HG02840 (cell line): ENCODE data around the gene ASS1.

Experiments
- ATAC-seq: cut with Tn5 transposase; IDR thresholded peaks from one replicate; pipeline ENCODE4 v1.9.1; 2021; ENCODE audit warnings: mild to moderate bottlenecking, moderate library complexity, moderate number of reproducible peaks; ENCODE audit not compliant: unreplicated experiment, low FRiP score

The ASS1 gene

DNA sequence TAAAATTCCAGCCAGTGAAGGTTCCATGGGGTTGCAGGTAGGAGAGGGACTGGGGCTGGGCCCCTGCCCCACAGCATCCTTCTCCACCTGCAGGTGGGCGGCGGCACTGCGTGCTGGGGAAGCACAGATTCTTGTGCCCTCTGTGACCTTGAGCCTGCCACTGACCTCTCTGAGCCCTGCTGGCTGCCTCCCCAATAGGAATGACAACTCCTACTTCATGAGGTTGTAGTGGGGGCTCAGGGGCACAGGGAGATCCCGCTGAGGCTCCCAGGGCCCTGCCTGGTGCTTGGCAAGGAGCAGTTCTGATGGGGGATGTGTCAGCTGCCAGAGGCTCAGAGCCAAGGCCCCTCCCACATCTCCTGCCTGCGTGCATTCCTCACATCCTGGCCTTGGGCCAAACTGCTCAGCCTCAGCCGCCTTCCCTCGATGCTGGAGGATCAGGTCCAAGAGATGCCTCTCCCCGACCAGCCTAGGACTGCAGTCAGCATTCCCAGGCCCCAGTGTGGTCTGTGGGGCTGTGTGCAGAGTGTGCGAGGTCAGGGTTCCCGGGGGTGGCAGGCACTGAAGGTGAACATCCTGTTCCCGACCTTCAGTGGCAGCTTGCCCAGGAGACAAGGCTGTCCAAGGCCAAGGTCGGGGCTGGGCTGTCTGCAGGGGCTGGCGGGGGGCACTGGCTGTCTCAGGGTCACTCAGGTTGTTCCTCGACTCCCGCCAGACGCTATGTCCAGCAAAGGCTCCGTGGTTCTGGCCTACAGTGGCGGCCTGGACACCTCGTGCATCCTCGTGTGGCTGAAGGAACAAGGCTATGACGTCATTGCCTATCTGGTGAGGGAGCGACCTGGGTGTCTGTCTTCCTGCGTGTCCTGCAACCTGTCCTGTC, 7.0 kb downstream of the ASS1 start:
- ATAC-seq: no peak

DNA sequence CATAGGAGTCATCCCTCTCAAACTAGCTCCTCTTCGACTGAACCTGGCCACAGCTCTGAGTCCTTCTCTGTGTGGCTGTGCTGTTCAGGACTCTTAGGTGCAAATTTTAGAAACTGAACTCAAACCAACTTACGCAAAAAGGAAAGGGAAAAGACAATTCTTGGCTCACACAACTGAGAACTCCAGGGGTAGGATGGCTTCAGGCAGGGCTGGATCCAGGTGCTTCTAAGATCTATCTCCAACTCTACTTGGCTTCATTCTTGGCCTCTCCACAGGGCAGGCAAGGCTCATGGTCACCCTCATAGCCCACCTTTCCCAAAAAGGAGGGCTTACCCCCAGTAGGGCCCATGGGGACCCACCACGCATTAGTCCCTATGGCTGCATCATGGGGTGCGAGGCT, 8.1 kb downstream of the ASS1 start:
- ATAC-seq: no peak

DNA sequence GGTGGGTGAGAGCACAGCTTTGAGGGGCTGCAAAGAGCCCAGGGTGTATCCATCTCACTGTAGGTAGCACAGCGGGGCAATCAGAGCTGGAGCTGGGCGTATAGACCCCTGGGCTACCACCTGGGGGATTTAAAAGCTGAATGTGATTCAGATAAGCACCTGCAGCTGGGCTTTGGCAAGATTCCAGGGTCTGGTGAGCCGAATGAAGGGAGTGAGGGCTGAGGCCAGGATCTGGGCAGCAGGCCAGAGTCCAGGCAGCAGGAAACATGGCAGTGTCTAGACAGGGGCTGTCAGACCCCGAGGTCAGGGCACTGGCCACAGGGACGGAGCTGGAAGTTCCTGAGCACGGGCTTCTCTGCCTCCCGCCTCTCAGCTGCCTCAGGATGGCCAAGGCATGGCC, 8.7 kb downstream of the ASS1 start:
- no peak for ATAC-seq

DNA sequence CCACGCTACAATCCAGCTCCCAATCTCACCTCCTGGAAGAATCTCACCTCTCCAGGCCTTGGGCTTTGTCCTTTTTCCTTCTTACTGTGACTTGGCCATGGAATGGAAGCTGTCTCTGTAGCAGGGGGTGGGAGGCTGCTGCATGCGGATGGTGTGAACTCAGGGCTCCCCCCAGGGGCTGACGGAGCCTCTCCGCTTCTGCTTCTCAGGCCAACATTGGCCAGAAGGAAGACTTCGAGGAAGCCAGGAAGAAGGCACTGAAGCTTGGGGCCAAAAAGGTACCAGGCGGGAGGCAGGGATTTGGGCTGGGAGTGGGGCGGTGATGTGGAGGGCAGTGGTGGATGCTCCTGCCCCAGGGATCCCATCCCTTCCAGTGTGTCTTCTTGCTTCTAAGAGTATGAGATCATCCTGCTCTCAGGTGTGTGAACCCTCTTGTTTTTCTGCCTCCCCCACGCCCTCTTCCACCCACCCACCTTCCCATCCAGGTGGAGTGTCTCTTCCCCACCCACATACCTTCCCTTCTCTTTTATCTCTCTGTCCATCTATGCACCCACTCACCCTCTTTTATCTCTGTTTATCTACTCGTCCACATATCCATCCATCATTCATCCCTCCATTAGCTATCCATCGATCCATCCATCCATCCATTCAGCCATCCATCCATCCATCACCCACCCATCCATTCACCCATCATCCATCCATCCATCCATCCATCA, 9.5 kb downstream of the ASS1 start:
- ATAC-seq: no peak

DNA sequence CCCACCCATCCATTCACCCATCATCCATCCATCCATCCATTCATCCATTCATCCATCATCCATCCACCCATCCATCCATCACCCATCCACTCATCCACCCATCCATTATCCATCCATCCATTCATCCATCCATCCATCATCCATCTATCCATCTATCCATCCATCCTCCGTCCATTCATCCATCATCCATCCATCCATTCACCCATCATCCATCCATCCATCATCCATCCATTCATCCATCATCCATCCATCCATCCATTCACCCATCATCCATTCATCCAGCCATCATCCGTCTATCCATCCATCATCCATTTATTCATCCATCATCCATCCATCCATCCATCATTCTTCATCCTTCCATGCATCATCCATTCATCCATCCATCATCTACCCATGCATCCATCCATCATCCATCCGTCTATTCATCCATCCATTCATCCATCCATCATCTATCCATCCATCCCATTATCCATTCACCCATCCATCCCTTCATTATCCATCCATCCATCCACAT, 10.1 kb downstream of the ASS1 start:
- ATAC-seq: no peak

DNA sequence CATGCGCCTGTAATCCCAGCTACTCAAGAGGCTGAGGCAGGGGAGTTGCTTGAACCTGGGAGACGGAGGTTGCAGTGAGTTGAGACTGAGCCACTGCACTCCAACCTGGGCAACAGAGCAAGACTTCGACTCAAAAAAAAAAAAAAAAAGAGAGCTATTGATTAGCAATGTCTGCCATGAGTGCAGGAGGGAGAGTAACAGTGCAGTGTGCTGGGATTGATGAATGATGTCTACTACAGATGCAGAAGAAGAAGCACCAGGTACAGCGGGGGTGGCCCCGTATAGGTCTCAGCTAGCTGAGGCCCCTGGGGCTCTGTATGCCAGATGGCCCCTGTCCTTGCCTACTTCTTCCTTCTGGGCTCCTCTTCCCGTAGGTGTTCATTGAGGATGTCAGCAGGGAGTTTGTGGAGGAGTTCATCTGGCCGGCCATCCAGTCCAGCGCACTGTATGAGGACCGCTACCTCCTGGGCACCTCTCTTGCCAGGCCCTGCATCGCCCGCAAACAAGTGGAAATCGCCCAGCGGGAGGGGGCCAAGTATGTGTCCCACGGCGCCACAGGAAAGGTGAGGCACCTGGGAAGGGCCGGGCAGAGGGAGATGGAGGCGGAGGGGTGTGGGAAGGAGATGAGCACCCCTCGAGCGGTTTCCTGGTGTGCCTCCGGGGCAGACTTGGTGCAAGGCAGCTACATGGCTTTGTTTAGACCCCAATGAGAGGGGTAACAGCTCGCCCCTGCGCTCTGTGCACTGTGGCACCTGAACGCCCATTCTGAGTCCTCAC, 13.5 kb downstream of the ASS1 start:
- ATAC-seq: no peak

DNA sequence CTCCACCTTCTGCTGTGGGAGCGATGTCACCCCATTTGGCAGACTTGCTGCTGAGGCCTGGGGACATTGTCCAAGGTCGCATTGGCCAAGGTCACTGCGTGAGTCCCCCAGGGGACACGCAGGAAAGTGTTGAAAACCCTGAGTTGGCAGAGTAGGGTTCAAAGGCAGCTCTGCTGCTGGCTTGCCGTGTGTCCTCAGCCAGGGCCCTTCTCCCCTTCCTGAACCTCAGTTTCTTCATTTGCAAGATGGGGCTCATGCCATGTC, 14.0 kb downstream of the ASS1 start:
- ATAC-seq: no peak

DNA sequence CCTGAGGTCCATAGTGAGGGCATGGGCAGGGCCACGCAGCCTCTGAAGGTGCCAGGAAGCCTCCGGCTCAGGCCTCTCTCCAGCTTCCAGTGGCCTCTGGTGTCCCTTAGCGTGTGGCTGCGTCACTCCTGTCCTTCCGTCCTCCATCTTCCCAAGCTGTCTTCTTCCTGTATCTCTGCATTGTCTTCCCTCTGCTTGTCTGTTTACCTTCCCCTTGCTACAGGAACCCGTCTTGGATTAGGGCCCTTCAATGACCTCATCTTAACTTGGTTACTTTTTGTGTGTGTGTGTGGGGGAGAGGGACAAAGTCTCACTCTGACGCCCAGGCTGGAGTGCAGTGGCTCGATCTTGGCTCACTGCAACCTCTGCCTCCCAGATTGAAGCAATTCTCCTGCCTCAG, 14.4 kb downstream of the ASS1 start:
- ATAC-seq: no peak

DNA sequence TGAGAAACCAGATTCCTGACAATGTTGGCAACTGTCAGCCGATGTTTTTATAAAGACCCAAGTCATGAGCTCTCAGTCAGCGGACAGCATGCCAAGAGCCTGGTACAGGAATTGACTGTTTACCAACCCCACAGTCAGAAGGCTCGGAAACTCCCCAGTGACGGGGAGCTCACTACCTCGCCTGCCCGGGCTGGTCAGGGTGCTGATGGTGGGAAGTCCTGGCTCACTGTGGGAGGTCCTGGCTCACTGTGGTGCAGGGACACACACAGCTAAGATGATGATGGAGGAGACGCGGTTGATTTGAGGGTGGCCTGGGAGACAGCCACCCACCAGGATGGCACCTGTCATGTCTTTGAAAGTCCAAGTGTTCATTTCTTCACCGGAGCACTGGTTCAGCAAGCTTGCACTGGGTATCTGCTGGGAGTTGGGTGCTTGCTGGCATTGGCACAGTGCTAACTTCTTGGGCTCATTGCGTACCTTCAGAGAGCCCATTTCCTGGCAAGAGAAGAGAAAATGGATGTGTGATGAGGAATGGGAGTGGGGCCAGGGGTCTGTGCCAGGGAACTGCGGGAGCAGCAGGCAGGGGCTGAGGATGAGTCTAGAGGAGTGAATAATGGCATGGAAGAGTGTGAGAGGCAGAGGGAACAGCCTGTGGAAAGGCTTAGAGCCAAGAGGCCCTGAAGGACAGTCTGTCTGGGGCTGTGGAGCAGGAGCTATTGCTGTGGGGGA, 15.3 kb downstream of the ASS1 start:
- ATAC-seq: no peak

DNA sequence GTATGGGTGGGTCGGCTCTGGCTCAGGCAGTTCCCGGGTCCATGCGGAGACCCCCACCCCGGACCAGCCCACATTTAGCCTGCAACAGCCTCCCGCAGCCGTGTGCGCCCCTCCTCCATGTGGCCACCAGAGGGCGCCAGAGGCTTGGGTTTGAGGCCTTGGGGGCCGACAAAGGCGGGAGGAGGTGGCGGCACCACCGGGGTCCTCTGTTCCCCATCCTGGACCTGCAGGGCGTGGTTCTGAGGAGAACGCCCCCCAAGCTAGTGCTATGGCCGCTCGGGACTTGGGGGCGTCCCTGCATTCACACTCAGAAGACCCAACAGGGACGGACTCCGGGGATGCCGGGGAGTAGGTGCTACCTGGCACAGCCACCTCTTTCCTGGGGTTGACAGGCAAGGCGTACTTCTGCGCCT, 16.5 kb downstream of the ASS1 start:
- ATAC-seq: no peak

DNA sequence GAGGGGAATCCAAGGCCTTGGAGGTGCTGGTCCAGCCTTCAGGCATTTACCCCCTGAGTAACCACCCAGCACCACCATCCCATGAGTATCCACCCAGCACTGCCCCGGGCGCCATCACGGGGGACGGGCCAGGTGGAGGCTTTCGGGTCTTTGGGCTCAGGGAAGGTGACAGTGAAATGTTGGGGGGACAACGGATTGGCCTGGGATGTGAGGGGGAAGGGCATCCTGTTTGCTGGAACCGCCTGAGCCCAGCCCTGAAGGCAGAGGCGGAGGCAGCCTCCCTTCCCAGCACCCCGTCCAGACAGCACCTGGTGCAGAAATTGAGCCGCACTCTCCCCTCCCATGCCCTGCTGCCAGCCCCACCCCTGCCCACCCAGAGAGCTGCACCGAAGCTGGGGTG, 17.0 kb downstream of the ASS1 start:
- no peak for ATAC-seq

DNA sequence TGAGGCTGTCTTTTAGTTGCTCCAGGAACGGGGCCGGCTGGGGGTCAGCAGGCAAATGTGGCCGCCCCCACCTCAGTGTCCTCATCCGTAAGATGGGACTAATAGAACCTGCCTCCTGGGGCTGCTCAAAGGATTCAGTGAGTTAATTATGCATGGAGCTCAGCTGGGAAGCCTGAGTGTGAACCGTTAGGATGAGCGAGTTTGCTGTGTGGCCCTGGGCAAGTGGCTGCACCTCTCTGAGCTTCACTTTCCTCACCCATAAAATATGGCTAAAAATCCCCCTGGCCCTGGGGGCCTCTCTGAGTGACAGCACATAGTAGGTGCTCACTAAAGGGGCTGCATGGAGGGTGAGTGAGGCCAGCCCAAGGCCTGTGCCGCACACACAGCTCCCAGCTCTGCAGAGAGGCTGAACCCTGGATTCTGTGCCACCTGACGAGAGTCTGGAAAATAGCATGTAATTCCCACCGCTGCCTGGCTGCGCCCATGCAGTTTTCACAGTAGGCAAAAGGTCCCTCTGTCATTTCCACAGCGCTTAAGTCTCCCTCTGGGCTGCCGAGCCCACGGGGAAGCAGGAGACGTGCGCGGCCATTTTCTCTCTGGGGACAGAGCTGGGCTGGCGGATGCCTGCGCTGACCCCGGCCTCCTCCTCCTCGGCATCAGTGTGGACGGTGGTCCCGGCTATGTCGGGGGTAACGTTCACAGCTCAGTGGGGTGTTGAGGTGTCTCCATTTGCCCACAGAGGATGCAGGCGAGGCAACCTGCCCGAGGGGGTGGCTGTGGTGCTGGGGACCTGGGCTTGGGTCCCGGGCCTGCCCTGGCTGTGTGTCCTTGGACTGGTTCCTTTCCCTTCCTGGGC, 18.2 kb downstream of the ASS1 start:
- no peak for ATAC-seq

DNA sequence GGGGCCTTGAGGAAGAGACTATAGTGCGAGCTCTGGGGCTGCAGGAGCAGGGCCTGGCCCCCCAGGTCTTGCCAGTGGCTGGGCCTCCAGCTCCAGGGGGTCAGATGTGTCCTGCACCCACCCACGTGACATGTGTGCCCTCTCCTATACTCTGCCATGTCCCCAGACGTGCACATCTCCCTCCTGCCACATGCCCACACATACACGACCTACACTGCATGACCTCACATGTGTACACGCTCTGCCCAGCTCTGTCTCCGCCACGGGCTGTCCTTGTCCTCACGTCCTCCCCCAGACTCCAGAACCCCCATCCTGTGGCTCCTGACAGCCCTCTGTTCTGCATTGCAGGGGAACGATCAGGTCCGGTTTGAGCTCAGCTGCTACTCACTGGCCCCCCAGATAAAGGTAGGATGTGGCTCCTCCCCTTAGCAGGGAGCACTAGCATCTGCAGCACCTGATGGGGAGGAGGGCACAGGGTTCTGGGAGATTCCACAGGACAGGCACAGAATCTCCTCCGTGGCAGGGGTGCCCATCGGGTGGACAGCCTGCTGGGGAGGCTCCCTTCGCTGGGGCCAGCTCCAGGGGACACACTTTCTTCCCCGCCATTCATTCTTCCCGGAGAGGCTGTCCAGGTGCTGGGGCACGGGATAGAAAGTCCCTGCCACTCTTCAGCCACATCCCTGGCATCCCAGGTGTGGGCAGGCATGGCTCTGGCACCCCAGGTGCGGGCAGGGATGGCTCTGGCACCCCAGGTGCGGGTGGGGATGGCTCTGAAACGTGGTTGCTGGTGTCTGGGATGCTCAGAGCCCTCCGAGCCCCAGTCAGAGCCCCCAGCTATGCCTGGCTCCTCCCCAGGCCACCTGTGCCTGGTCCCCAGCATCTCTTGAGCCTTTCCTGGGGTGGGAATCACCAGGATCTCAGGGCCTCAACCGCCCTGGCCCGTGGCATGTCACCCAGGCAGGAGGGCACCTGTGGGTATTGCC, 19.3 kb downstream of the ASS1 start:
- ATAC-seq: no peak

DNA sequence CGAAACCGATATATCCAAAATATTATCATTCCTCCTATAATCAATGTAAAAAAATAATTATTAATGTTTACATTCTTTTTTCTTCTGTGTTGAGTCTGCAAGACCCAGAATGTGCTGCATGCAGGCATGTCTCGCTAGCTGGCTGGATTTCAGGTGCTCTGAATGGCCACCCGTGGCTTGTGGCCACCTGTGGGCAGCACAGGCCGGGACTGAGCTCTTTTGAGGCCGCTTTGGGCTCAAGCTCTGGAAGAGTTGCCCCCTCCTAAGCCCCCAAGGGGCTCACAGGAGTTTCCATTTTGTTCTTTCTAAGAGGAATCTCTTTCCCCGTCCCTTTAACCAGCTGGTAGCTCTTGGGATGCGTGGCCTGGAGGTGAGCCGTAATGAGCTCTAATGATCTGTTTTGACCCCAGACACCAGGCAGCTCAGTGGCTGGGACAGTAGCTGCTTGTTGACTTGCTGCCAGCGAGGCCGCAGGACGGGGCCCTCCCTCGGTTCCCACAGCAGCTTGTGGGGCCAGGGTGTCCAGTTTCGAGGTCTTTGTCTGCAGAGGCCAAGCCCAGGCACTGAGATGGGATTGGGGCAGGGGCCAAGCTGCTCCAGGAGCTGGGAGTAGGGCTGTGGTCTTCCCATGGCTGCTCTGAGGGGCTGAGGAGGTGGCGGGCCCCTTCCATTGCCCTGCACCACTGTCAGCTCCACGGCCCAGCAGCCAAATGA, 20.8 kb downstream of the ASS1 start:
- no peak for ATAC-seq

DNA sequence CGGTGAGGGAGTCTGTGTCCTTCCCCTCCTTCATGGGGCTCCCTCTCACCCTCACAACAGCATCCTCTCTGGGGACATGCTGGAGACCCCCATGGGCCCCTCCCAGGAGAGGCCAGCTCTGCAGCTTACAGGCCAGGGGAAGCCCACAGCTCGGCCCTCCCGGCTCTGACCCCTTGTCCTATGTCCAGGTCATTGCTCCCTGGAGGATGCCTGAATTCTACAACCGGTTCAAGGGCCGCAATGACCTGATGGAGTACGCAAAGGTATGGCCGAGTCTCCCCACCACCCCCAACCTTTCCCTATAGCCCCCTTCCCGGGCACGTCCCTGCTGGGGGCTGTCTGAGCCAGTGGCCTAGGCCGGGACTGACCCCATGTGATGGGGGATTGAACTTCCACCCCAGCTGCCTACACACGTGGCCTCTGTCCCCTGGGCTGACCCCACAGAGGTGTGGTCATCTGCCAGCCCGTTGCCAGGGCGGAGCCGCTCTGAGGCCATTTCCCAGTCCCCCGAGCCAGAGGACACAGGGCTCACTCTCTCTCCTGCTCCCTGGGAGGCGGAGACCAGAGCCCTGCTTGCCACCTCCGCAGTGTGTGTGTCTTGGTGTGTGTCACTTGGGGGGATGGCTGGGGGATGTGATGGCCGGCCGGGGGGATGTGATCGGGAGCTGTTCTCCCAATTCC, 21.9 kb downstream of the ASS1 start:
- no peak for ATAC-seq

DNA sequence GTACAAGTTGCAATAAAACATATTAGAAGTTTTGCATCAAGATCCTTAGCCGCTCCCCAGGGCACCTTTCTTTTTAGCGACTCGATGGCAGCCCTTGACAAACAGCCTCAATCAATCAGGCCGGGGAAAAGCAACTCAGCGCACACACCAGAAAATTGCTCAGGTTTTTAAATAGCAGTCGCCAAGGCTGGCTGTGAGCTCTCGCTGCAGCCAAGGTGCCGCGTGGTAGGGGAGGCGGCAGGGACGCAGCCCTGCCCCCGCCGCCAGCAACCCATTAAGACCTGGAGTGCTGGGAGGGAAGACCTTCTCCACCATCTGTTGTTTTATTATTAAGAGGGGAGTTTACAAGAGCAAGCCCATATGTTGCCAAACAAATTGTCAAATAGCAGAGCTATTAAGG, 22.6 kb downstream of the ASS1 start:
- ATAC-seq: no peak

DNA sequence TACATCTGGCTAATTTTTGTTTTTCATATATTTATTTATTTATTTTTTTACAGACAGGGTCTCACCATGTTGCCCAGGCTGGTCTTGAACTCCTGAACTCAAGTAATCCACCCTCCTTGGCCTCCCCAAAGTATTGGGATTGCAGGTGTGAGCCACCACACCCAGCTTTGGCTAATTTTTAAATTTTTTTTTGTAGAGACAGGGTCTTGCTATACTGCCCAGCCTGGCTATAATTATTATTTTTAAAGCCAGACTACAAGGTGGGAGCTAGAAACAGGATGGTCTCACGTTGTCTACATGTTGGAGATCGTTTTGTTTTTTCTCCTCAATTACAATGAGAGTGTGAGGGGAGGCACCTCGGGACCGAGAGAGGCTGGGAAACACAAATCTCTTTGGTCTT, 23.8 kb downstream of the ASS1 start:
- no peak for ATAC-seq
